K562 (cell line): ENCODE results near the gene WDR44. TPM values are rescaled to one million over a fixed set of nuclear protein-coding genes. Genes with fewer than 3 reads are reported as not detected.

Experiments
- ATAC-seq: fragments of 200-7000 bp; cut with Tn5 transposase; 3 replicates; pipeline ENCODE4 v1.9.1; 2020; ENCODE audit warnings: moderate library complexity
- BruUV-seq: library from RNA; stranded (reverse); fragments of 400-500 nt; replicated peaks from 2 replicates; lab custom pipeline; 2021; lab: Mats Ljungman, UMichigan
- CTCF ChIA-PET: fragments of 300-600 bp; formaldehyde crosslinking; extraction: SDS; loops from one replicate; lab custom pipeline; 2021; ENCODE audit warnings: low intra/inter-chr PET ratio; lab: Yijun Ruan, JAX
- POLR2A ChIA-PET: fragments of 300-600, 350-650 bp; sonication (Branson Sonifier 250); formaldehyde crosslinking; extraction: SDS; loops from one replicate; lab custom pipeline; 2021; ENCODE audit warnings: antibody characterized with exemption, inconsistent platforms; lab: Yijun Ruan, JAX
- DNase-seq, 4 experiments: peaks; one replicate each; pipeline versions ENCODE4 v3.0.0 to v3.0.0-alpha.2; 2011 to 2018; ENCODE audit warnings: low spot score in 3 of 4, mixed read lengths in 3 of 4; ENCODE audit errors: extremely low read depth in 1 of 4
- FAIRE-seq: peaks from 2 replicates; lab custom pipeline; 2011; peaks lifted over from hg19 to GRCh38; lab: Jason Lieb, UNC
- H2AFZ ChIP-seq: 2 replicates; pipeline ENCODE4 v1.6.0; 2011; ENCODE audit warnings: low read depth, low read length, control low read depth, inconsistent platforms
- H3K27ac ChIP-seq: fragments of 200-600 bp; 3 replicates; pipeline ENCODE4 v1.8.0; 2011; ENCODE audit warnings: low read depth, mild to moderate bottlenecking, control low read depth, inconsistent platforms, low read length, moderate library complexity, mixed read lengths; ENCODE audit errors: extremely low read depth
- H3K27me3 ChIP-seq, 2 experiments: fragments of 300-600 bp in 1 of 2; 2 replicates in 1 of 2; 3 replicates in 1 of 2; pipeline versions ENCODE4 v1.6.0 to v1.8.0; 2011; ENCODE audit warnings: inconsistent platforms in 2 of 2, low read length in 2 of 2, mild to moderate bottlenecking in 1 of 2, mixed read lengths in 1 of 2, moderate library complexity in 1 of 2; ENCODE audit not compliant: control insufficient read depth in 2 of 2, insufficient read depth in 2 of 2
- H3K36me3 ChIP-seq: fragments of 300-600 bp; 3 replicates; pipeline ENCODE4 v1.8.0; 2011; ENCODE audit warnings: mild to moderate bottlenecking, low read length, inconsistent platforms; ENCODE audit not compliant: control insufficient read depth, insufficient read depth
- H3K4me1 ChIP-seq, 2 experiments: fragments of 200-600 bp in 1 of 2; replicated peaks in 1 of 2; 2 replicates in 1 of 2; 3 replicates in 1 of 2; pipeline versions ENCODE4 v1.5.1 to v1.8.0; 2011; ENCODE audit warnings: inconsistent platforms in 2 of 2, low read length in 2 of 2, mild to moderate bottlenecking in 1 of 2, mixed read lengths in 1 of 2, moderate library complexity in 1 of 2; ENCODE audit not compliant: control insufficient read depth in 2 of 2, insufficient read depth in 2 of 2
- H3K4me2 ChIP-seq: 2 replicates; pipeline ENCODE4 v1.6.1; 2011; ENCODE audit warnings: low read length, control low read depth, inconsistent platforms, mixed read lengths; ENCODE audit not compliant: insufficient read depth
- H3K4me3 ChIP-seq: fragments of 200-600 bp; sonication (generic), shearing (Covaris generic); 2 replicates; pipeline ENCODE4 v1.5.1; 2016; ENCODE audit warnings: control low read depth, inconsistent platforms
- H3K79me2 ChIP-seq: fragments of 200-600 bp; 3 replicates; pipeline ENCODE4 v1.8.0; 2011; ENCODE audit warnings: low read length, inconsistent platforms; ENCODE audit not compliant: control insufficient read depth, insufficient read depth
- H3K9ac ChIP-seq, 2 experiments: 2 replicates each; pipeline versions ENCODE4 v1.6.0 to v1.6.1; 2011; ENCODE audit warnings: low read depth in 2 of 2, low read length in 2 of 2, control low read depth in 1 of 2, inconsistent platforms in 1 of 2, mild to moderate bottlenecking in 1 of 2, mixed read lengths in 1 of 2; ENCODE audit not compliant: insufficient read depth in 1 of 2
- H3K9me1 ChIP-seq: one replicate; pipeline ENCODE4 v1.6.0; 2011; ENCODE audit warnings: inconsistent platforms, mild to moderate bottlenecking, low read length, moderate library complexity; ENCODE audit not compliant: control insufficient read depth, insufficient read depth
- H3K9me3 ChIP-seq: replicated peaks from 2 replicates; pipeline ENCODE4 v1.5.1; 2011; ENCODE audit warnings: low read depth, low read length, inconsistent platforms; ENCODE audit not compliant: control insufficient read depth, insufficient read depth
- H4K20me1 ChIP-seq: replicated peaks from 2 replicates; pipeline ENCODE4 v1.6.1; 2011; ENCODE audit warnings: low read length, inconsistent platforms, mixed read lengths; ENCODE audit not compliant: control insufficient read depth, insufficient read depth
- ATF2 ChIP-seq: sonication (generic); formaldehyde crosslinking; IDR thresholded peaks from 2 replicates; pipeline ENCODE4 v1.8.1; 2022; ENCODE audit warnings: missing genetic modification reagents
- BRD4 ChIP-seq: fragments of 200-600 bp; sonication (generic); IDR thresholded peaks from 2 replicates; pipeline ENCODE4 v1.6.1; 2017; ENCODE audit warnings: inconsistent platforms
- C11orf30 ChIP-seq: fragments of 450-650 bp; IDR thresholded peaks from 2 replicates; pipeline ENCODE4 v1.6.1; 2016; ENCODE audit warnings: low read depth, mild to moderate bottlenecking
- EP400 ChIP-seq: fragments of 450-650 bp; IDR thresholded peaks from 2 replicates; pipeline ENCODE4 v1.6.1; 2017; ENCODE audit warnings: antibody characterized with exemption, mild to moderate bottlenecking, moderate library complexity
- GABPB2 ChIP-seq: fragments of 250-450 bp; sonication (Bioruptor Pico); conservative IDR thresholded peaks from 2 replicates; pipeline ENCODE4 v1.5.1; 2021; ENCODE audit warnings: mild to moderate bottlenecking
- HDGF ChIP-seq: fragments of 450-650 bp; IDR thresholded peaks from 2 replicates; pipeline ENCODE4 v1.6.1; 2016
- MXI1 ChIP-seq: IDR thresholded peaks from 2 replicates; pipeline ENCODE4 v1.6.1; 2011; ENCODE audit warnings: low read depth, mild to moderate bottlenecking, improper control_type of control experiment, low read length
- NFE2 ChIP-seq: IDR thresholded peaks from 2 replicates; pipeline ENCODE4 v1.6.1; 2014; ENCODE audit warnings: antibody characterized with exemption, low read depth
- RFX1 ChIP-seq: fragments of 450-650 bp; IDR thresholded peaks from 2 replicates; pipeline ENCODE4 v1.6.1; 2016; ENCODE audit warnings: mild to moderate bottlenecking, moderate library complexity
- TCF15 ChIP-seq: fragments of 250-450 bp; sonication (Bioruptor Pico); IDR thresholded peaks from 2 replicates; pipeline ENCODE4 v1.8.0; 2022; ENCODE audit warnings: moderate library complexity, mild to moderate bottlenecking, inconsistent platforms
- U2AF2 ChIP-seq: fragments of 200-400 bp; formaldehyde crosslinking; optimal IDR thresholded peaks from 2 replicates; pipeline ENCODE3; 2017; ENCODE audit warnings: low read depth, mild to moderate bottlenecking, low read length
- ZNF143 ChIP-seq: sonication (generic); formaldehyde crosslinking; IDR thresholded peaks from 2 replicates; pipeline ENCODE4 v1.9.0; 2022; ENCODE audit warnings: mild to moderate bottlenecking, missing genetic modification reagents
- ZNF146 ChIP-seq: IDR thresholded peaks from one replicate; pipeline ENCODE4 v1.6.1; 2018; ENCODE audit warnings: missing compliant biosample characterization; ENCODE audit not compliant: unreplicated experiment
- ZNF316 ChIP-seq: fragments of 450-650 bp; IDR thresholded peaks from 2 replicates; pipeline ENCODE4 v1.6.1; 2016
- ZNF717 ChIP-seq: fragments of 250-450 bp; sonication (Bioruptor Pico); IDR thresholded peaks from 2 replicates; pipeline ENCODE4 v1.5.0; 2021
- WGBS: fragments of 100-300 bp; shearing (Covaris generic); methylation state at CpG from one replicate; pipeline ENCODE4 v1.1.6; 2016; ENCODE audit warnings: low coverage, mixed read lengths; ENCODE audit not compliant: insufficient coverage; ENCODE audit errors: missing lambda C conversion rate; 5-methylcytosine and 5-hydroxymethylcytosine counted together
- in situ Hi-C: fragments of 300-500 bp; cut with MboI; formaldehyde crosslinking; loops from 4 replicates; pipeline ENCODE4 v1.15.0; 2018; ENCODE audit warnings: inconsistent platforms, mixed read lengths
- intact Hi-C: fragments of 100-400 bp; cut with micrococcal nuclease; formaldehyde crosslinking; loops from 2 replicates; pipeline ENCODE4 v1.14.2; 2022
- polyA plus RNA-seq, 8 experiments: library from polyadenylated mRNA; depleted of rRNA in 4 of 8; stranded (reverse) in 5 of 8; unstranded in 3 of 8; fragments of >200 nt; fragmentation: Nextera tagmentation in 2 of 8; fragmentation: Illumina TruSeq in 1 of 8; extraction: Ambion mirVana in 2 of 8; extraction: Trizol in 1 of 8; gene quantifications; 2 replicates each; pipeline versions ENCODE4 v1.2.1 to v1.2.3, GENCODE V29; 2011 to 2014; ENCODE audit warnings: inconsistent platforms in 1 of 8, missing spikeins in 1 of 8
- total RNA-seq, 7 experiments: library from RNA; depleted of rRNA in 6 of 7; stranded (reverse); fragments of >200 nt in 6 of 7; fragmentation: Illumina TruSeq in 2 of 7; extraction: Trizol in 2 of 7; gene quantifications; 2 replicates each; pipeline versions ENCODE4 v1.2.1 to v1.2.3, GENCODE V29; 2011 to 2021; ENCODE audit warnings: low replicate concordance in 1 of 7
- TF ChIP-seq, protein P1 (sequence below): IDR thresholded peaks from 2 replicates; pipeline ENCODE4 v1.6.1; 2012; ENCODE audit warnings: low read depth, low read length, improper control_type of control experiment, borderline replicate concordance

Gene WDR44
- total and polyA plus RNA-seq, 9 of the 15 experiments (the other 6 are each of a cell fraction or from before 2014, with no cell fraction given) = 5.6 to 20.0 (median 14.6) TPM

GRCh38 chrX:118418811-118419251 lies 72.9 kb downstream of the WDR44 start:
- BruUV-seq = no TSS peak
- TF ChIP-seq EP400 = no peak
- peak; percentile 40; the same call in 1 of the 2 replicates for TF ChIP-seq C11orf30
- TF ChIP-seq RFX1 = peak; percentile 7; the same call in 1 of the 2 replicates
- TF ChIP-seq ZNF316 = peak; percentile 35; the same call in 1 of the 2 replicates
- peak; percentile 51 for TF ChIP-seq NFE2
- peaks cover 11% of the 10 kb centered on the region; the same call in 1 of the 3 replicates for H3K36me3 ChIP-seq
- DNase-seq (no peak), FAIRE-seq (no peak), ATAC-seq (no peak)
- H3K79me2 ChIP-seq = no peaks in the 10 kb centered on the region
- H3K4me3 ChIP-seq = no peak overlapping the region
- 0 out of 4 replicates have a peak overlapping the region, but pooled peaks of 1 of the 2 experiments have one; percentile 1 for H3K9ac ChIP-seq
- intact Hi-C loops = no loop called here
- CTCF ChIA-PET = no interaction called here
- no peaks in the 10 kb centered on the region; a peak in 1 of 5 replicates for H3K4me1 ChIP-seq
- POLR2A ChIA-PET = no interaction called here
- 60% methylated on average over 4 of the region's 6 CpGs for WGBS
- H3K4me2 ChIP-seq = no peak overlapping the region
- H3K9me1 ChIP-seq = no peaks in the 10 kb centered on the region
- H3K9me3 ChIP-seq = no peaks in the 10 kb centered on the region
- in situ Hi-C loops = no loop called here
- H2AFZ ChIP-seq = no peak overlapping the region
- H3K27ac ChIP-seq = no peak overlapping the region
- H4K20me1 ChIP-seq = no peaks in the 10 kb centered on the region
- H3K27me3 ChIP-seq = no peaks in the 10 kb centered on the region

GRCh38 chrX:118420462-118420861 lies 74.6 kb downstream of the WDR44 start:
- POLR2A ChIA-PET = no interaction called here
- DNase-seq (no peak), ATAC-seq (no peak), FAIRE-seq (no peak)
- H3K9me3 ChIP-seq = no peaks in the 10 kb centered on the region
- BruUV-seq = no TSS peak
- H3K79me2 ChIP-seq = no peaks in the 10 kb centered on the region
- no peaks in the 10 kb centered on the region for H3K27me3 ChIP-seq
- 52% methylated on average over 4 of the region's 5 CpGs for WGBS
- no peak overlapping the region for H3K4me3 ChIP-seq
- CTCF ChIA-PET = no interaction called here
- no peak overlapping the region for H3K9ac ChIP-seq
- in situ Hi-C loops = no loop called here
- peaks cover 15% of the 10 kb centered on the region; the same call in 1 of the 3 replicates for H3K36me3 ChIP-seq
- H3K9me1 ChIP-seq = no peaks in the 10 kb centered on the region
- no peak overlapping the region for H3K27ac ChIP-seq
- no peaks in the 10 kb centered on the region for H4K20me1 ChIP-seq
- H3K4me1 ChIP-seq = no peaks in the 10 kb centered on the region; a peak in 1 of 5 replicates
- intact Hi-C loops = no loop called here
- no peak overlapping the region for H2AFZ ChIP-seq
- H3K4me2 ChIP-seq = no peak overlapping the region
- TF ChIP-seq HDGF (no peak), MXI1 (no peak), ZNF146 (no peak), BRD4 (no peak), U2AF2 (no peak), GABPB2 (CRISPR knock-in tag) (no peak), ZNF143 (CRISPR knock-in tag) (no peak), ZNF717 (CRISPR knock-in tag) (no peak), ATF2 (CRISPR knock-in tag) (no peak), TCF15 (no peak)
- TF ChIP-seq, protein P1, sequence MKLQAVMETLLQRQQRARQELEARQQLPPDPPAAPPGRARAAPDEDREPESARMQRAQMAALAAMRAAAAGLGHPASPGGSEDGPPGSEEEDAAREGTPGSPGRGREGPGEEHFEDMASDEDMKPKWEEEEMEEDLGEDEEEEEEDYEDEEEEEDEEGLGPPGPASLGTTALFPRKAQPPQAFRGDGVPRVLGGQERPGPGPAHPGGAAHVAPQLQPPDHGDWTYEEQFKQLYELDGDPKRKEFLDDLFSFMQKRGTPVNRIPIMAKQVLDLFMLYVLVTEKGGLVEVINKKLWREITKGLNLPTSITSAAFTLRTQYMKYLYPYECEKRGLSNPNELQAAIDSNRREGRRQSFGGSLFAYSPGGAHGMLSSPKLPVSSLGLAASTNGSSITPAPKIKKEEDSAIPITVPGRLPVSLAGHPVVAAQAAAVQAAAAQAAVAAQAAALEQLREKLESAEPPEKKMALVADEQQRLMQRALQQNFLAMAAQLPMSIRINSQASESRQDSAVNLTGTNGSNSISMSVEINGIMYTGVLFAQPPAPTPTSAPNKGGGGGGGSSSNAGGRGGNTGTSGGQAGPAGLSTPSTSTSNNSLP = no peak
